ENCODE measurements around the gene TTC7B.

Gene TTC7B

DNA sequence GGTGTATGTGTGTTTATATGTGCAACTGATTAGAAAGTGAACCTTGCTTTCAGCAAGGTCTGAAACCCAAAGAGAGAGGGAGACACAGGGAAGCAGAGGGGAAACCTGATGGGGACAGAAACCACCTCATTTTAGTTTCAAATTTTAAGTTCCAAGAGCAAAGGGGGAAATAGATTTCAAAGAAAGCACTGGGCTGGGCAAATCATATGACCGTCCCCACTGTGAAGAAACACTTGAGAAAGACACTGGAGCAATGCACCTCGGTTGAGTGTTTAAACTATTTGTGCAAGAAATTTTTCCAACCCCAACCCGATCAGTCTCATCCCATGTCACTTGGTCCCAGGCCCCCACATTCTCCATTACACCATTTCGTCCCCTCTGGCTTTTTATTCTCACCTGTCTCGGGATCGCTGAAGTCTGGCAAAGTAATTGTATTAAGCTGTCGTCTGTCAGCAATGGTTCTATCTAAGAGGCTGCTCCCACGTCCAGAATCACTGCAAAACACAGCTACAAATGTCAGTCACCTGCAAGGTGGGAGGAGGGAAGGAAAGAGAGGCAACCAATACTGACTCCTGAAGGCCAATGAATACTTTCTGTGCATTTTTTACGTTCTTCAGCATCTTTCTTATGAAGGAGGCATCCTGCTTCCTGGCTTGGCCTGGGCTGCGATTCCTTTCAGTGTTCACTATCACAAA, 205.7 kb downstream of the TTC7B start:
- Histone ChIP-seq H3K79me2 (ENCODE audit: insufficient read depth, low read length) (no peaks in the 10 kb centered on the region), H3K36me3 (ENCODE audit: low read length) (no peaks in the 10 kb centered on the region), H3K27ac (ENCODE audit: low read depth, low read length) (no peak overlapping the region), H3K4me2 (ENCODE audit: low read depth, low read length, poor library complexity, severe bottlenecking) (no peak overlapping the region), H3K9me3 (ENCODE audit: insufficient read depth, low read length) (no peaks in the 10 kb centered on the region), H2AFZ (ENCODE audit: low read depth, low read length, severe bottlenecking) (no peak overlapping the region), H3F3A (ENCODE audit: insufficient read depth) (no peaks in the 10 kb centered on the region), H3K27me3 (ENCODE audit: low read length) (no peaks in the 10 kb centered on the region), H3K9ac (ENCODE audit: low read length) (no peak overlapping the region), H4K20me1 (ENCODE audit: low read depth, low read length) (no peaks in the 10 kb centered on the region), H3K9me2 (replicated peaks; ENCODE audit: insufficient read depth, low read length) (no peaks in the 10 kb centered on the region), H3K4me3 (ENCODE audit: insufficient read depth, low read length, poor library complexity, severe bottlenecking) (no peak overlapping the region)
- TF ChIP-seq, protein P1, sequence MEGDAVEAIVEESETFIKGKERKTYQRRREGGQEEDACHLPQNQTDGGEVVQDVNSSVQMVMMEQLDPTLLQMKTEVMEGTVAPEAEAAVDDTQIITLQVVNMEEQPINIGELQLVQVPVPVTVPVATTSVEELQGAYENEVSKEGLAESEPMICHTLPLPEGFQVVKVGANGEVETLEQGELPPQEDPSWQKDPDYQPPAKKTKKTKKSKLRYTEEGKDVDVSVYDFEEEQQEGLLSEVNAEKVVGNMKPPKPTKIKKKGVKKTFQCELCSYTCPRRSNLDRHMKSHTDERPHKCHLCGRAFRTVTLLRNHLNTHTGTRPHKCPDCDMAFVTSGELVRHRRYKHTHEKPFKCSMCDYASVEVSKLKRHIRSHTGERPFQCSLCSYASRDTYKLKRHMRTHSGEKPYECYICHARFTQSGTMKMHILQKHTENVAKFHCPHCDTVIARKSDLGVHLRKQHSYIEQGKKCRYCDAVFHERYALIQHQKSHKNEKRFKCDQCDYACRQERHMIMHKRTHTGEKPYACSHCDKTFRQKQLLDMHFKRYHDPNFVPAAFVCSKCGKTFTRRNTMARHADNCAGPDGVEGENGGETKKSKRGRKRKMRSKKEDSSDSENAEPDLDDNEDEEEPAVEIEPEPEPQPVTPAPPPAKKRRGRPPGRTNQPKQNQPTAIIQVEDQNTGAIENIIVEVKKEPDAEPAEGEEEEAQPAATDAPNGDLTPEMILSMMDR (IDR thresholded peaks at IDR 0.05; ENCODE audit: insufficient read depth, low read length, poor library complexity, severe bottlenecking): no peak
- TF ChIP-seq EZH2phosphoT487 (conservative IDR thresholded peaks at IDR 0.05; ENCODE audit: low read length): no peak

DNA sequence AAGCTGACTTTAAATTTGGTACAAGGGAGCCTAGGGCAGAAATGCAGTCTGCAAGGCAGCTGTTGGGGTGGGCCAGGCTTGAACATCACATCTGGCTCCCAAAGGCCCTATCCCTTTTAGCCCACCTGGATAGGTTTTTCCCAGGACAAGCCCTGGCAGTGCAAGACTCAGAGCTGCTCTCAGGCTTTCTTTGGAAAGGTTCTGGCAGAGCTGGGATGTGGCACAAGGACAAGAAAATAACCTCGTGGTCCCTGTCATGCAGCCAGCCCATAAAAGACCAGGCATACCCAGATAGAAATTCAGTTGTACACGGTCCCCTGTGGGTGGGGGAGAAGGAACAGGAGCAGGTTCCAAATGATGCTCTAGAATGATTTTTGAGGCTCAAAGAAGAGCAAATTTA, 206.9 kb downstream of the TTC7B start:
- H3K9me3 ChIP-seq (ENCODE audit: insufficient read depth, low read length): no peaks in the 10 kb centered on the region
- H4K20me1 ChIP-seq (ENCODE audit: low read depth, low read length): no peaks in the 10 kb centered on the region
- no peaks in the 10 kb centered on the region for H3K36me3 ChIP-seq (ENCODE audit: low read length)
- H3K27me3 ChIP-seq (ENCODE audit: low read length): no peaks in the 10 kb centered on the region
- no peak overlapping the region for H3K4me3 ChIP-seq (ENCODE audit: insufficient read depth, low read length, poor library complexity, severe bottlenecking)
- H3F3A ChIP-seq (ENCODE audit: insufficient read depth): no peaks in the 10 kb centered on the region
- no peak overlapping the region for H3K27ac ChIP-seq (ENCODE audit: low read depth, low read length)
- no peak overlapping the region for H3K9ac ChIP-seq (ENCODE audit: low read length)
- H2AFZ ChIP-seq (ENCODE audit: low read depth, low read length, severe bottlenecking): no peak overlapping the region
- H3K9me2 ChIP-seq (replicated peaks; ENCODE audit: insufficient read depth, low read length): no peaks in the 10 kb centered on the region
- no peaks in the 10 kb centered on the region for H3K79me2 ChIP-seq (ENCODE audit: insufficient read depth, low read length)
- no peak overlapping the region for H3K4me2 ChIP-seq (ENCODE audit: low read depth, low read length, poor library complexity, severe bottlenecking)
- TF ChIP-seq EZH2phosphoT487 (conservative IDR thresholded peaks at IDR 0.05; ENCODE audit: low read length): no peak
- TF ChIP-seq, protein P1 (IDR thresholded peaks at IDR 0.05; ENCODE audit: insufficient read depth, low read length, poor library complexity, severe bottlenecking): no peak

DNA sequence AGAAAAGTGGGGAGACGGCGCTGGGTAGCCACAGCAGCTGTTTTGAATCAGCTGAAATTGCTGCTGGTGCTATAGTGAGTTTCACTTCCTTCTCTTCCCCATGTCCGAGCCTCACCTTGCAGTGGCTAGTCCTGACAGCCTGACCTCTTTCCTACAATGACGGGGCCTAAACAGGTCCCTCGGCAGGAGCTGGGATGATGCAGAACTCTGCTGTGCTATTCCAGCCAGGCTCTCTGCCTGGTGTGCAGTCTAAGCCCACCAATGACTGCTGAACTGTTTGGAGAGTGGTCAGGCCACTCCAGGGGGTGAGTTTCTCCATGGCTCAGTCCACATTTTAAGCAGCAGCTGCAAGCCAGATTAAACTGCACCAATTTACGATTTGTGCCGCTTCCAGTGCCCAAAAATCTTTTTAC, 207.3 kb downstream of the TTC7B start:
- no peak overlapping the region for H3K4me3 ChIP-seq (ENCODE audit: insufficient read depth, low read length, poor library complexity, severe bottlenecking)
- no peak overlapping the region for H3K9ac ChIP-seq (ENCODE audit: low read length)
- H3K27ac ChIP-seq (ENCODE audit: low read depth, low read length): no peak overlapping the region
- H3K4me2 ChIP-seq (ENCODE audit: low read depth, low read length, poor library complexity, severe bottlenecking): no peak overlapping the region
- H2AFZ ChIP-seq (ENCODE audit: low read depth, low read length, severe bottlenecking): no peak overlapping the region
- H3K36me3 ChIP-seq (ENCODE audit: low read length): no peaks in the 10 kb centered on the region
- no peaks in the 10 kb centered on the region for H4K20me1 ChIP-seq (ENCODE audit: low read depth, low read length)
- H3K9me2 ChIP-seq (replicated peaks; ENCODE audit: insufficient read depth, low read length): no peaks in the 10 kb centered on the region
- no peaks in the 10 kb centered on the region for H3F3A ChIP-seq (ENCODE audit: insufficient read depth)
- H3K27me3 ChIP-seq (ENCODE audit: low read length): no peaks in the 10 kb centered on the region
- H3K79me2 ChIP-seq (ENCODE audit: insufficient read depth, low read length): no peaks in the 10 kb centered on the region
- H3K9me3 ChIP-seq (ENCODE audit: insufficient read depth, low read length): no peaks in the 10 kb centered on the region
- no peak for TF ChIP-seq EZH2phosphoT487 (conservative IDR thresholded peaks at IDR 0.05; ENCODE audit: low read length)
- TF ChIP-seq, protein P1 (IDR thresholded peaks at IDR 0.05; ENCODE audit: insufficient read depth, low read length, poor library complexity, severe bottlenecking): no peak

Measured in SU-DHL-6 (cell line).